HG02981 (cell line): Measurements from ENCODE around the gene ART1.

Experiments used
- ATAC-seq: cut with Tn5 transposase; IDR thresholded peaks from one replicate; pipeline ENCODE4 v1.9.1; 2021; ENCODE audit warnings: mild to moderate bottlenecking, moderate library complexity; ENCODE audit not compliant: unreplicated experiment

Gene ART1

GRCh38 chr11:3710485-3711259, 65.7 kb downstream of the ART1 start:
- ATAC-seq: no peak

- no peak for ATAC-seq
Observed at GRCh38 chr11:3712274-3712673, 67.3 kb downstream of the ART1 start.
